ENCODE results near the gene CCDC190.
A peak's percentile ranks its signal among the peaks of the same experiment; 100 is the strongest.

CCDC190 gene

DNA sequence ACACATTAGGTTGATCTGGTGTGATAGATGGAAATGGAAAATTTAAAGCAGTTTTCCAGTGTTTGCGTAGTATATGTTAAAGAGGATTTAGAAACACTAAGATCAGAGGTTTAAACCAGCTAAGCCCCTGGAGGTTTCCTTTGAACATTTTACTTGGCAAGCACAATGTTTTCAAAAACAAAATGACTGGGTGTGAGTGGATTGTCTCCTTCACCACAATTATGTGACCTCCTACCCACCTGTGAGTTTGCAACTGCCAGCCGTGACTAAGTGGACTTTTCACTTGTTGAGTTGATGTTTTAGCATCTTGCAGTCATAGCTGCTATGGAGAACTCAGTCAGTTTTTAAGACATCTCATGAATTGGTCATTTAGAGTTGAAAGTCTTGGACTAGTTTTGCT, 4.7 kb downstream of the CCDC190 start:
- TF ChIP-seq, protein P1, sequence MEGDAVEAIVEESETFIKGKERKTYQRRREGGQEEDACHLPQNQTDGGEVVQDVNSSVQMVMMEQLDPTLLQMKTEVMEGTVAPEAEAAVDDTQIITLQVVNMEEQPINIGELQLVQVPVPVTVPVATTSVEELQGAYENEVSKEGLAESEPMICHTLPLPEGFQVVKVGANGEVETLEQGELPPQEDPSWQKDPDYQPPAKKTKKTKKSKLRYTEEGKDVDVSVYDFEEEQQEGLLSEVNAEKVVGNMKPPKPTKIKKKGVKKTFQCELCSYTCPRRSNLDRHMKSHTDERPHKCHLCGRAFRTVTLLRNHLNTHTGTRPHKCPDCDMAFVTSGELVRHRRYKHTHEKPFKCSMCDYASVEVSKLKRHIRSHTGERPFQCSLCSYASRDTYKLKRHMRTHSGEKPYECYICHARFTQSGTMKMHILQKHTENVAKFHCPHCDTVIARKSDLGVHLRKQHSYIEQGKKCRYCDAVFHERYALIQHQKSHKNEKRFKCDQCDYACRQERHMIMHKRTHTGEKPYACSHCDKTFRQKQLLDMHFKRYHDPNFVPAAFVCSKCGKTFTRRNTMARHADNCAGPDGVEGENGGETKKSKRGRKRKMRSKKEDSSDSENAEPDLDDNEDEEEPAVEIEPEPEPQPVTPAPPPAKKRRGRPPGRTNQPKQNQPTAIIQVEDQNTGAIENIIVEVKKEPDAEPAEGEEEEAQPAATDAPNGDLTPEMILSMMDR (IDR thresholded peaks at IDR 0.05), result no peak

DNA sequence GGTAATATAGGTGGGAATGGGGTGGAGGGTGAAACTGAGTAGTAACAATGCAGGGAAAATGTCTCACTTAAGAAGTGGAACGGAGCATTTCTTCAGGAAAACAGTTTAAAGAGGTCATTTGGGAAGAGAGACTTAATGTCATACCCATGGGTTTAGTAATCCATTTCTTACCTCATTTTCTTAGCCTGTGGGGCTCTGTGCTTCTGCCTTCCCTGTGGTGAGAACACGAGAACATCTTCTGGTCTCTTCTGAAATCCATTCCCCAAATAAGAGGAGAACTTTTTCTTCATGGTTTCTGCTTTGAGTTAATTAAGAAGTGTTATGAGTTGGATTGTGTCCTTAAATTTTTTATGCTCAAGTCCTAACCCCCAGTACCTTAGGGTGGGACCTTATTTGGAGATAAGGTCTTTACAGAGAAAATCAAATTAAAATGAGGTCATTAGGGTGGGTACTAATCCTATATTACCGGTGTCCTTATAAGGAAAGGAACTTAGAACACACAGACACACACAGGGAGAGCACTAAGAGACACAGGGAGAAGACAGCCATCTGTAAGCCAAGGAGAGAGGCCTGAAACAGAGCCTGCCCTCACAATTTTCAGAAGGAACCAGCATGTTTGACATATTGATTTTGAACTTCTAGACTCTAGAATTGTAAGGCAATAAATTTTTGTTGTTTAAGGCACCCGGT, 5.4 kb downstream of the CCDC190 start:
- TF ChIP-seq, protein P1 (IDR thresholded peaks at IDR 0.05), result no peak

DNA sequence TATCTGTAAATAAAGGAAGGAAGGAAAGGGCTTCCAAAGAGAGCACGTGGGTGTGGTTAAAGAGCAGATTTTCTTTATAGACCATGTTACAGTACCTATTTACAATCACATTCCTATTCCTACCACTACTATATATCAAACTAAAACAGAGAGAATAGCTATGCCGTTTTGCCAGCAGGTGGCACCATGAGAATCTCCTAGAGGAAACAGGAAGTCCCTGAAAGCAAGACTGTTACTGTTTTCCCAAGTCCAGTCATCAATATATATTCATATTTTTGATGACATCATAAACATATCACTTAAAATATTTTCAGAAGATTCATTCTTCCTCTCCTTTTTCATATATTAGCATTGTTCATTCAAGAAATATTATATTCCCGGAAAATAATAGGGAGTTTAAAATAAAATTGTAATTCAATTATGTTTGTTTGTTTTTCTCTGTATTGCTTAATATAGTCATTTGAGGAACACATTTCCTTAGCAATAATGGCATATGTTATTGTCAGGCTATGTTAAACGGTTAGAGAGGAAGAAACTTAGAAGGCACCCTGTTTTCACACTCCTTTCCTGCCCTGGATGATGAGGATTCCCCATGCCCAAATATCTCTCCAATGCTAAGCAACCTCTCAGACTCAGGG, 6.6 kb downstream of the CCDC190 start:
- TF ChIP-seq, protein P1 (IDR thresholded peaks at IDR 0.05), result peak; percentile 96

GRCh38 chr1:162851341-162851740, 9.6 kb downstream of the CCDC190 start:
- TF ChIP-seq, protein P1 (IDR thresholded peaks at IDR 0.05), result no peak

DNA sequence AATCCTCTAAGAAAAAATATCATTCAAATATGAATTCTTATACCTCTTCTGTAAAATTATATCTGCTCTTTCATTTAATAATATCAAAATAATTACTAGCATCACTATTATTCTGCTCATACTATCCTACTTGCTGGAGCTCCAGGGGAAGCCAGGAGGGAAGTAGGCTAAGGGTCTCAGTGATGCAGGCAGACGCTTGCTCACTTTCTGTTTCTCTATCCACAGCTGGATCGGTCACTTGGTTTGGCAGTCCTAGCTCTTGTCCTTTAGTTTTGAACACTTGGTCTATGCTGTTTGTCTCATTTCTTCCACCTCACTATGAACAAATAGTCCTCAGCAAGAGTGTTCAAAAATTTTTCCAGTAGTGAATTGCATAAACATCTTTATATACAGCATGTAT, 11.3 kb downstream of the CCDC190 start:
- TF ChIP-seq, protein P1 (IDR thresholded peaks at IDR 0.05), result no peak

DNA sequence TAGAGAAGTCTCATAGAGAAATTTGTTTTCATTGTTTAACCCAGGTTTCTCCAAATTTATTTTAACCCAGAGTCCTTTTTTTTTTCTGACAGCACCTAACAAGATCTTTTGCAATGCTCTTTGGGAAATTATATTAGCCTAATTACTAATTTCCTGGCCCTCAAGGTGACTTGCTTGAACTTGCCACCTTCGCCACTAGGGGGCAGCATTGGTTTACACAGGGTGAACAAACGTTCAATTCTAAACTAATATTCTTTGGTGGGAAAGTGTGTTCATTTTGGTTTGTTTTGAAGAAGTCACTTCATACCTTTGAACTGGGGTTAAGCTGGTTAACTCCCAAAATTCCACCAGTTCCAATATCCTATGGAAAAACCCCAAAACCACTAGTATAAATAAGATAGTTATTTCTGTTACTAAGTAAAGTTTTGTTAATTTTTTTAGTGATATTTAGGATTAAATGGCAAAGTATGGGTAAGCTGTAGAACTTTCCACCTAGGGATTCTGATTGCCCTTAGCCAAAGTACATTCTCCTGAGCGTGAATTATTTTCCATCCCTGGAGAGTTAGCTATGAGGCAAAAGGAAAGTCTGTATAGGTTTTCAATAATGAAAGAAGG, 13.0 kb downstream of the CCDC190 start:
- TF ChIP-seq, protein P1 (IDR thresholded peaks at IDR 0.05), result peak; percentile 98

GRCh38 chr1:162846256-162847212, 14.4 kb downstream of the CCDC190 start:
- TF ChIP-seq, protein P1 (IDR thresholded peaks at IDR 0.05), result no peak
